Astrocyte of the spinal cord (primary cell): ENCODE results near the gene MEGF11.

ENCODE experiments used
- DNase-seq: peaks from one replicate; pipeline ENCODE4 v3.0.0; 2011; ENCODE audit warnings: low read depth, low spot score
- H3K4me3 ChIP-seq: 2 replicates; pipeline ENCODE4 v1.5.1; 2011; ENCODE audit warnings: low read depth, mild to moderate bottlenecking, low read length, moderate library complexity
- CTCF ChIP-seq: IDR thresholded peaks from 2 replicates; pipeline ENCODE4 v1.5.1; 2012; ENCODE audit warnings: low read depth, mild to moderate bottlenecking, low read length, inconsistent platforms
- in situ Hi-C: cut with HindIII; loops from 2 replicates; pipeline ENCODE4 v1.10.0; 2017; ENCODE audit warnings: low sequenced_read_pairs

The MEGF11 gene

GRCh38 chr15:66092053-66093016 is 161.2 kb downstream of the MEGF11 start:
- H3K4me3 ChIP-seq, result no peak overlapping the region
- in situ Hi-C loops, result no loop called here
- no peak for DNase-seq
- TF ChIP-seq CTCF, result no peak

DNA sequence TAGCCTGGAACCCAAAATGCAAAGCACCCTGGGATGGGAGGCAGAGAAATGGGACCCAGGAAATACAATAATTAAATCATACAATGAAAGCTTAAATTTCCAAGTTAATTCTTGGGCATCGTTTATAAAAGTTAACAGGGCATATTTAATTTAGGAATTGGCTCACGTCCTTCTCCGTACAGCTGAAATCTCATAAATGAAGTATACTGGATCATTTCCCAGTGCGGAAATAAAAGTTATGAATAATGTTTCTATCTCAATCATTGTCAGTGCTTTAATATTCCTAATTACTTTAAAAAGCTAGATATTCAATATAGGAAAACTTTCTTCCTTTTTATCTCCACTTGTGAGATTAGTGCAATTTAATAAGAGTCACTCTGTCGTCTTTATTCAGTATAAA is 164.0 kb downstream of the MEGF11 start:
- H3K4me3 ChIP-seq, result no peak overlapping the region
- no peak for DNase-seq
- no peak for TF ChIP-seq CTCF
- in situ Hi-C loops, result no loop called here

GRCh38 chr15:66089049-66089448 is 164.5 kb downstream of the MEGF11 start:
- no peak for TF ChIP-seq CTCF
- H3K4me3 ChIP-seq, result no peak overlapping the region
- no peak for DNase-seq
- in situ Hi-C loops, result no loop called here

DNA sequence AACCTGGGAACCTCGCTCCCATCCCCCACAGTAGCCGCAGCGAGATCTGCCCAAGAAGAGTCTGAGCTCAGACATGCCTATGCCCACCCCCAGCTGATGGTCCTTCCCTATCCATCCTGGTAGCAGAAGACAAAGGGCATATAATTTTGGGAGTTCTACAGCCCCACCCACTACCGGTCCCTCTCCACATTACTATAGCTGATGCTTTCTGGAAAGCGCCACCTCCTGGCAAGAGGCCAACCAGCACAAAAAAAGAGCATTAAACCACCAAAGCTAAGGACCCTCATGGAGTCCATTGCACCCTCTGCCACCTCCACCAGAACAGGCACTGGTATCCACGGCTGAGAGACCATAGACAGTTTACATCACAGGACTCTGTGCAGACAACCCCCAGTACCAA is 168.4 kb downstream of the MEGF11 start:
- in situ Hi-C loops, result no loop called here
- no peak for DNase-seq
- no peak overlapping the region for H3K4me3 ChIP-seq
- no peak for TF ChIP-seq CTCF

DNA sequence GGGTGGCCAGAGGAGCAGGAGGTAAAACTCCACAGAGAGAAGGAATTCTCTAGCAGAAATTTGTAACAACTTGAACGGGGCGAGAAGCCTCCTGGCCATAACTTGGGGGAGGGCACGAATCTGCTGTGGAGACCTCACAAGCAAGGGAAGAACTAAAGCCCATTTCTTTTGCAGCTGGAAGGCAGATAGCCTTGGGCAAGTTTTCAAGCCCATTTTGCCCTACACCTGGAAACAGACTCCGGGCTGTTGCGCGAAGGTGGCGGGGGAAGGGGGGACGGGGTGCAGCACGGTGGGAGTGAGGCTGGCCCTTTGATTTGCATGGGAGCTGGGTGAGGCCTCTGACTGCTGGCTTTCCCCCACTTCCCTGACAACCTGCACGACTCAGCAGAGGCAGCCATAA is 168.8 kb downstream of the MEGF11 start:
- H3K4me3 ChIP-seq, result no peak overlapping the region
- TF ChIP-seq CTCF, result no peak
- DNase-seq, result no peak
- in situ Hi-C loops, result no loop called here

- DNase-seq, result peak; percentile 50
- no peak for TF ChIP-seq CTCF
- no peak overlapping the region for H3K4me3 ChIP-seq
- in situ Hi-C loops, result no loop called here
Observed at GRCh38 chr15:66080717-66081398, 172.7 kb downstream of the MEGF11 start.
